Activated naive CD4-positive, alpha-beta T cell treated with anti-CD3 and anti-CD28 coated beads, Interleukin-2, amount 50 U/mL, for 16 hours (primary cell): ENCODE data around the gene STK32C.
"Not testable (repeated sequence)": the region's sequence is repeated elsewhere in the genome, so short reads cannot be mapped to it uniquely, and the experiment has no call there.

Experiments
- DNase-seq: peaks from one replicate; pipeline ENCODE4 v3.0.0-alpha.2; 2020

STK32C gene

GRCh38 chr10:132279873-132280645, 27.7 kb downstream of the STK32C start:
- DNase-seq, result no peak

DNA sequence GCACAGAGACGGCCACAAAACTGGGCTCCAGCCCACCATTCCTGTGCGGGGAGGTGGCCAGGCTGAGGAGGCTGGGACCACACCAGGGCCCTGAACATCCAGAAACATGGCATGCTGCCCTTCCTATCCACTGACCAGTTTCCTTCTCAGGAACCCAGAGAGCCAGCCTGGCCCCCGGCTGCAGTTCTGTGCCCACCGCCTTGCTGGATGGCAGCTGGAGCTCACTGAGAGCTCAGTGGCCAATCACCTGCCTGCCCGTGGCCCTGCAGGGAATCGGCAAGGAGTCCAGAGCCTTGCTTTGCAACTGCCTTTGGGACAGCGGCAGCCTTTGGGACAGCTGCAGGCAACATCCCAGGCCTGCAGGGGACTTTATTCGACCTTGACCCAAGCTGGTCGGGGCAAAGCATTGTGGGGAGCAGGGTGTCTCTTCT, 30.4 kb downstream of the STK32C start:
- DNase-seq, result no peak

- no peak for DNase-seq
Observed at GRCh38 chr10:132276706-132277105, 31.0 kb downstream of the STK32C start.

DNA sequence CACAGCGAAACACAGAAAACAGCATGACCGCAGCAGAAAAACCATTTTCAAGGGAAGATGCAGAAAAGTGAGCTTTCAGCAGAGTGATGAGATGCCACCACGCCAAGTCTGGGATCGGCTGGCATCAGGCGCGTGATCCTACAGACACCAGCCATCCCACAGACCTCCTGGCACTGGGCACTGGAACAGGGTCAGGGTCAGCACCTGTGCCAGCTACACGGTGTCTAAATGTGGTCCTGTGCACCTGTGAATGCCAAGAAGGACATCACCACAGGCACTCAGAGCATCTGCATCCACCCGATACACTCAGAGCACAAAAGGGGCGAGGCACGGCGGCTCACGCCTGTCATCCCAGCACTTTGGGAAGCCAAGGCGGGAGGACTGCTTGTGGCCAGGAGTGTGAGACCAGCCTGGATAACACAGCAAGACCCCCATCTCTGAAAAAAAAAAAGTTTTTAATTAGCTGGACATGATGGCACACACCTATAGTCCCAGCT, 31.5 kb downstream of the STK32C start:
- no peak for DNase-seq

GRCh38 chr10:132275426-132276178, 32.1 kb downstream of the STK32C start:
- no peak for DNase-seq

- no peak for DNase-seq
Observed at GRCh38 chr10:132274986-132275385, 32.8 kb downstream of the STK32C start.

DNA sequence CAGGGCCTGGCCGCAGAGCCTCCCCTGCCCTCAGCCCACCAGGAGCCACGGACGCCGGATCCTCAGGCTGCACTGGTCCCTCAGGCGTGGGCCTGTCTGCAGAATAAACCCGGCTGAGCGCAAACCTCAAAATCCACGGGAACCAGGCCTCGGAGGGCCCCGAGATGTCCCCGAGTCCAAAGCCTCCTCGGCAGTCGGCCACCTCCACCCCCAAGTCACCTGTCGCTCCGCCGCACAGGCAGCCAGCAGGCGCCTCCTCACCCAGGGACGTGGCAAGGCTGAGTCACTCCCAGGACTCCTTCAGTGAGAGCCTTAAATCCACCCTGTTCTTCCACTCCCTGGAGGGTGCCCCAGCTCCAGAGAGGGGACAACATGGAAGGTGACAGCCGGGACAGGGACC, 33.2 kb downstream of the STK32C start:
- no peak for DNase-seq

DNA sequence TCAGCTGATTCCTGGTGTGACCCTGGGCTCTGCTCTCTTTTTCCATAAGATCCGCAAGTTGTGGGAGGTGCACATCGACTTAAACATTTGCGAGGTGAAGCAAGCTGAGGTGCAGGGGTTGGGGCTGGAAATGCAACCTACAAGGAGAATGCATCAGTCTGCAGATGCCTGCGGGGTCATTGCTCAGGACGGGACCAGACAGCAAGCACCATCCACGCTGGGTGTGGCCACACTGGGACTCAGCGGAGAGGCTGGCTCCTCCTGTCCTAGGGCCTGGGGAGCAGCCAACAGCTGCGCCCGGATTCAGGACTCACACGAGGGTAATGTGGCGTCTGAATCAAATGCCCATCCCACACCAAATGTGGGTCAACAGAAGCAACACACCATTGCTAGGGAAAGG, 33.8 kb downstream of the STK32C start:
- DNase-seq, result no peak

GRCh38 chr10:132273304-132273944, 34.3 kb downstream of the STK32C start:
- DNase-seq, result no peak

DNA sequence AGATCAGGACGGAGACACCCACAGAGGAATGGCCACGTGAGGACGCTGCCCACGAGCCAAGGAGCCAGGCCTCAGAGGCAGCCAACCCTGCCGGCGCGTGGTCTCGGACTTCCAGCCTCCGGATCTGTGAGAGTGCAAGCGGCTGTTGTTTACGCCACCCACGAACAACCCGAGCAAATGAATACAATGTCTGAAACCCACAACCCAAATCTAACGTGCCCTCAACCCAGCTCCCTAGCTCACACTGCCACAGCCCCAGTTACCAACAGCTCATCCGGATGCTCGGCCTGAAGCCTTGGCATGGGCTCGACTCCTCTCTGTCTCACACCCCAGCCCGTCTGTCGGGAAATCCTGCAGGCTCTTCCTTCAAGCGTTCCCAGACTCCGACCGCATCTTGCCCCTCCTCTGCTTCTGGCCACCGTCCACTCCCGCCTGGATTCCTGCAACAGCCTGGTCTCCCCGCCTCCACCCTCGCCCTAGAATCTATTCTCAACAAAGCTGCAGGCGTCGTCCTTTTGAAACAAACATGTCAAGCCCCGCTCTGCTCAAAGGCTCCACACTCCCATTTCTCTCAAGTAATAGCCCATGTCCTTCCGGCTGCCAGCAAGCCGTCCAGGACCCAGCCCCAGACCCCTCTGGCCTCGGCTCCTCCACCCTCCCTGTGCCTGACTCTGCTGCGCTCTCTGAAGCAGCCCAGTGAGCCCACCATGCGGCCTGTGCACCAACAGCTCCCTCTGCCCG, 35.3 kb downstream of the STK32C start:
- DNase-seq, result no peak

GRCh38 chr10:132271458-132272230, 36.1 kb downstream of the STK32C start:
- no peak for DNase-seq

GRCh38 chr10:132270721-132271457, 36.9 kb downstream of the STK32C start:
- no peak for DNase-seq

DNA sequence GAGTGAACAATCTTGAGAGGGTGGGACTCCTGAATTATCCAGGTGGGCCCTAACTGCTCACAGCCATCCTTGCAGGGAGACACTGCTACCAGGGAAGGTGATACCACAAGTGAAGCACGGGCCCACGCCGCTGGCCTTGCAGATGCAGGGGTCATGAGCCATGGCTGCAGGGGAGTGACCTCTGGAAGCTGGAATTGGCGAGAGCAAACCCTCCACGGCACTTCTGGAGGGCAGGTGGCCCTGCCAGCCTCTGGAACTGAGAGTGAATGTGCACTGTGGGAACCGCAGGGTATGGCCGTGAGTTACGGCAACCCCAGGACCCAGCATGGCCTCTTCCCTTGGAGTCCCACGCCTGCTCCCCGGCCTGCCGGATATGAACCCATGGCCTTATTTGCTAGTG, 37.5 kb downstream of the STK32C start:
- DNase-seq, result no peak

DNA sequence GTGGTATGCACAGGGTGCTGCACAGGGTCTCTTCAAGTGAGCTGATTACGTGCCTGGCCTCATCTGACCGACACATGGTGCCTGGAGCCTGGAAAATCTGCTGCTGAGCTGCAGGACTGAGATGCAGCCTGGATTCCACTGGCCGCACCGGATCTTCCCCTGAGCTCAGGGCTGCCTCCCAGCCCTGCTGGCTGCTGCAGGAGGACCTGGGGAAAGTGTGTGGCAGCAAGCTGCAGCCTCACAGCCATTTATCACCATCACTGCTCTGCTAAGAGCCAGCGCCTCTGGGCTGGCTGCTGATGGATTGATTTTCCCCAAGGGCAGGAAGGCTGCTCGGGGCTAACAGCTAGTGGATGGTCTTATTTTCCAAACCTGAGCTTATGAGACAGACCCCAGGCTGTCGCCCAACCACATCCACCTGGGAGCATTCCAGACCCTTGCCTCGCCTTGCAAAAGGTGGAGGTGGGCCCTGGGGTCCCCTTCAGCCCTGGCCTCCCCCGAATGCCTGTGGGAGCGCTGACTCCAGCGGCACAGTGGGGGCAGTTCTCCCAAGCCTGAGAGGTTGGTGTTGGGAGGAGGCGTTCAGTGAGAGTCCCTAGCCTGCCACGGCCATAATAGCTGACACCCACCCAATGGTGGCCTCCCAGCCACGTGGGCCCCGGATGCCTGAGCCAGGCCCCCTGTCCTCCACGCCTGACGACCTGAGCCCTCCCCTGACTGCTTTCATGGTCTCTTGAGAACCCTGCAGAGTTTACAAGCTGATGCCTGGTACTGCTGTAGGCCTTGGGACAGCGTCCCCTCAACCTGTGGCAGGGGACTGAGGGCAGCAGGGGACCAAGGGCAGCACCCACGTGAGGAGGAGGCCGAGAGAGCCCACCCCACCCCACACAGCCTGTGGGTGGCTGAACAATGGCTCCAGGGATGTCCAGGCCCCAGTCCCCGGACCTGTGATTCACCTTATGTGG, 38.2 kb downstream of the STK32C start:
- DNase-seq, result no peak

DNA sequence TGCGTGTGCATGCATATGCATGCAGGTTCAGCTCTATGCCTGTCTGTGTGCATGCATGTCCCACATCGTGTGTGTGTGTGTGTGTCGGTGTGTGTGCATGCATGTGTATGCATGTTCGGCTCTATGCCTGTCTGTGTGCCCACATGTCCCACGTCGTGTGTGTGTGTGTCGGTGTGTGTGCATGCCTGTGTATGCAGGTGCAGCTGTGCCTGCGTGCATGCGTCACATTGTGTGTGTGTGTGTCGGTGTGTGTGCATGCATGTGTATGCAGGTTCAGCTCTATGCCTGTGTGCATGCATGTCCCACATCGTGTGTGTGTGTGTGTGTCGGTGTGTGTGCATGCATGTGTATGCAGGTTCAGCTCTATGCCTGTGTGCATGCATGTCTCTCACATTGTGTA, 39.8 kb downstream of the STK32C start:
- DNase-seq, result not testable (repeated sequence)

- no peak for DNase-seq
Observed at GRCh38 chr10:132266594-132267161, 41.1 kb downstream of the STK32C start.

DNA sequence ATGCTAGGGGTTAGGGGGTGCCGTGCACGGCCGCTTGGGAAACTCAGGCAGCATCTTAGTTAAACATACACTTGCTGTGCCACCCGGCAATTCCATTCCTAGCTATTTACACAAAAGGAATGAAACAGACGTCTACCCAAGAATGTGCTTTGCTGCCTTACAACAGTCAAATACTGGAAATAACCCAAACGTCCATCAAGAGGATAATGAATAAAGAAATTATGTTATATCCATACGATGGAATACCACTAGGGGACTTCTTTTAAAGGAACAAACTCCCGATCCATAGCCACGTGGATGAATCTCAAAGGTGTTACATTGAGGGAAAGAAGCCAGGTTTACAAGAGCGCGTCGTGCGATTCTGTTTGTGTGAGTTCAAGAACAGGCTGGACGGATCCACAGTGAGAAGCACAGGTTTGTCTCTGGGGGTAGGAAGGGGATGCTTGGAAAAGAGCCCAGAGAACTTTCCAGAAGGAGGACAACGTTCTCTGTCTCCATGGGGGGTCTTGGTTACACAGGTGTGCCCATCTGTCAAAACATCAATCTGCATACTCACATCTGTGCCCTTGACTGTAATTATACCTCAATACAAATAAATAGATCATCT, 41.8 kb downstream of the STK32C start:
- no peak for DNase-seq

- DNase-seq, result no peak
Observed at GRCh38 chr10:132264966-132265889, 42.5 kb downstream of the STK32C start.
